ENCODE measurements around the gene OR10G3. TPM values are rescaled to one million over a fixed set of nuclear protein-coding genes. Genes with fewer than 3 reads are reported as not detected.
"Not testable (repeated sequence)": the region's sequence is repeated elsewhere in the genome, so short reads cannot be mapped to it uniquely, and the experiment has no call there.

OR10G3 gene
- total RNA-seq, 4 donors from 2014 or later = not detected

DNA sequence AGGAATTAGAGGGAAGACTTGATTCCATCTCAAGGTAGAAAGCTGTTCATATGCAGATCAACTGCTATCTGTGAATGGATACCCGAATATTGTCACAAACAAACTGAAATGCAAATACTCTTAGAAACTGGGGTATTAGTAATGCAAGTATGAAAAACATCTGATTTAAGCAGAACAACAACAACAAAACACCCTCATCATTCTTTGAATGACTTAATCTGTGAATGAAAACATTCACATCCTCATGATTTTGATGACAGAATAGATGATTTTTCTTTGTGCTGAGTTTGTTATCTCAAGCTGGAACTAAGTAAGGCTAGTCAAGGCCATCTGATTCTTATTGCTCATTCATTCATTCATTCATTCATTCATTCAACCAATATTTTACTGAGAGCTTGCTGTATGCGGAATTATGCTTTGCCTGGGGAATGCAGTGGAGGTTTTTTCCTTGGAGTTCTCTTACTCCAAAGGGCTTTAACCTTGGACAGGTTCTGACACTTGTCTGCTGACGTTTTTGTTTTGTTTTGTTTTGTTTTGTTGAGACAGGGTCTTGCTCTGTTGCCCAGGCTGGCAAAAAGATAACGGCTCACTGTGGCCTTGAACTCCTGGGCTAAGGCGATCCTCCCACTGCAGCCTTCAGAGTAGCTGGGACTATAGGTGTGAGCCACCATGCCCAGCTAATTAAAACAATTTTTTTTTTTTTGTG lies 23.3 kb downstream of the OR10G3 start:
- Histone ChIP-seq H3K27ac (peak overlapping the region in 1 of 4 donors; percentile 35), H3K4me1 (peaks cover 0 to 3% (median 0%) of the 10 kb centered on the region in 4 donors), H3K27me3 (no peaks in the 10 kb centered on the region), H3K36me3 (no peaks in the 10 kb centered on the region), H3K9me3 (no peaks in the 10 kb centered on the region), H3K4me3 (no peak overlapping the region)
- DNase-seq = no peak
- TF ChIP-seq POLR2A (IDR thresholded peaks at IDR 0.05) = no peak
- TF ChIP-seq, protein P1, sequence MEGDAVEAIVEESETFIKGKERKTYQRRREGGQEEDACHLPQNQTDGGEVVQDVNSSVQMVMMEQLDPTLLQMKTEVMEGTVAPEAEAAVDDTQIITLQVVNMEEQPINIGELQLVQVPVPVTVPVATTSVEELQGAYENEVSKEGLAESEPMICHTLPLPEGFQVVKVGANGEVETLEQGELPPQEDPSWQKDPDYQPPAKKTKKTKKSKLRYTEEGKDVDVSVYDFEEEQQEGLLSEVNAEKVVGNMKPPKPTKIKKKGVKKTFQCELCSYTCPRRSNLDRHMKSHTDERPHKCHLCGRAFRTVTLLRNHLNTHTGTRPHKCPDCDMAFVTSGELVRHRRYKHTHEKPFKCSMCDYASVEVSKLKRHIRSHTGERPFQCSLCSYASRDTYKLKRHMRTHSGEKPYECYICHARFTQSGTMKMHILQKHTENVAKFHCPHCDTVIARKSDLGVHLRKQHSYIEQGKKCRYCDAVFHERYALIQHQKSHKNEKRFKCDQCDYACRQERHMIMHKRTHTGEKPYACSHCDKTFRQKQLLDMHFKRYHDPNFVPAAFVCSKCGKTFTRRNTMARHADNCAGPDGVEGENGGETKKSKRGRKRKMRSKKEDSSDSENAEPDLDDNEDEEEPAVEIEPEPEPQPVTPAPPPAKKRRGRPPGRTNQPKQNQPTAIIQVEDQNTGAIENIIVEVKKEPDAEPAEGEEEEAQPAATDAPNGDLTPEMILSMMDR (IDR thresholded peaks at IDR 0.05) = no peak

DNA sequence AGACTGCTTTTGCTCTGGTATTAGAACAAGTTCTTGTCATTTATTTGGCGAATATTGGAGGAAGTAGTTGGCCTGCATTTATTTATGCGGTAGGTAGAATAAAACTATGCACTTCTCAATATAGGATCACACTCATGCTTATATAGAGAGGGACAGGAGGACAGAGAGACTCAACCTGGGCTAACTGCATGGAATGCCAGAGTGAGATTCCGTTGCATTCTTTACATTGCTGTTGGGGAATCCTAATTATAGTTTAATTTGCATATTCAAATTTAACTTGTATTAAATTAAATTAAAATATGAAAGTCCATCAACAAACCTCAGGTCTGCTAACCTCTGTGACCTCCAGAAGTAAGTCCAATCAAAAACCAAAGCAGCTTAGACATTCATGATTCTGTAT lies 26.6 kb downstream of the OR10G3 start:
- H3K4me3 ChIP-seq = no peak overlapping the region
- H3K36me3 ChIP-seq = no peaks in the 10 kb centered on the region
- no peak for DNase-seq
- H3K27ac ChIP-seq = no peak overlapping the region
- no peaks in the 10 kb centered on the region for H3K9me3 ChIP-seq
- H3K27me3 ChIP-seq = no peaks in the 10 kb centered on the region
- TF ChIP-seq, protein P1 (IDR thresholded peaks at IDR 0.05) = no peak
- no peak for TF ChIP-seq POLR2A (IDR thresholded peaks at IDR 0.05)
- peaks cover 0 to 3% (median 0%) of the 10 kb centered on the region in 4 donors for H3K4me1 ChIP-seq

DNA sequence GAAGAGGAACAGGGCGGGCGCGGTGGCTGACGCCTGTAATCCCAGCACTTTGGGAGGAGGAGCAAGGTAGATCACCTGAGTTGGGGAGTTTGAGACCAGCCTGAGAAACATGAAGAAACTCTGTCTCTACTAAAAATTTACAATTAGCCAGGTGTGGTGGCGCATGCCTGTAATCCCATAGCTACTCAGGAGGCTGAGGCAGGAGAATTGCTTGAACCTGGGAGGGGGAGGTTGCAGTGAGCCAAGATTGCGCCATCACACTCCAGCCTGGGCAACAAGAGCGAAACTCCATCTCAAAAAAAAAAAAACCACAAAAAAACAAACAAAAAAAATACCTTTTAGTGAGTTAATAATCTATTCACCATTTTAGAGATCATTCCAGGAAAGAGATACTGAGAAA lies 35.3 kb downstream of the OR10G3 start:
- not testable (repeated sequence) for H3K4me1 ChIP-seq, H3K4me3 ChIP-seq, H3K27ac ChIP-seq, H3K9me3 ChIP-seq, DNase-seq, H3K36me3 ChIP-seq, H3K27me3 ChIP-seq

DNA sequence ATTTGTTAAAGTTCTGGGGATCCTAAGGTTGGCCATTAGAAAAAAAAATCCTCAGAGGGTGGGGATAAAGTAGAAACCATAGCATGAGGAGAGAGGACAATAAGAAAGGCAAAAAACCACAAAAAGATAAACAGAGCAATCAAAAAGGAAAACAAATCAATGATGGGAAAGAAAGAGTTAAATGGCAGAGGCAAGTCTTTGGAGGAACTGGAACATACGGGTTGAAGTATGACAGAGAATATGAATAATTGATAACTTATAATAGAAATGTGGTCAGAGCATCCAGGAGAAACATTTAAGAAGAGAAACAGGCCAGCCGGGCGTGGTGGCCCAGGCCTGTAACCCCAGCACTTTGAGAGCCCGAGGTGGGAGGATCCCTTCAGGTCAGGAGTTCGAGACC lies 35.9 kb downstream of the OR10G3 start:
- no peak overlapping the region for H3K27ac ChIP-seq
- no peaks in the 10 kb centered on the region for H3K27me3 ChIP-seq
- H3K36me3 ChIP-seq = no peaks in the 10 kb centered on the region
- H3K9me3 ChIP-seq = no peaks in the 10 kb centered on the region
- DNase-seq = no peak
- H3K4me3 ChIP-seq = no peak overlapping the region
- no peak for TF ChIP-seq POLR2A (IDR thresholded peaks at IDR 0.05)
- TF ChIP-seq, protein P1 (IDR thresholded peaks at IDR 0.05) = no peak
- no peaks in the 10 kb centered on the region for H3K4me1 ChIP-seq

DNA sequence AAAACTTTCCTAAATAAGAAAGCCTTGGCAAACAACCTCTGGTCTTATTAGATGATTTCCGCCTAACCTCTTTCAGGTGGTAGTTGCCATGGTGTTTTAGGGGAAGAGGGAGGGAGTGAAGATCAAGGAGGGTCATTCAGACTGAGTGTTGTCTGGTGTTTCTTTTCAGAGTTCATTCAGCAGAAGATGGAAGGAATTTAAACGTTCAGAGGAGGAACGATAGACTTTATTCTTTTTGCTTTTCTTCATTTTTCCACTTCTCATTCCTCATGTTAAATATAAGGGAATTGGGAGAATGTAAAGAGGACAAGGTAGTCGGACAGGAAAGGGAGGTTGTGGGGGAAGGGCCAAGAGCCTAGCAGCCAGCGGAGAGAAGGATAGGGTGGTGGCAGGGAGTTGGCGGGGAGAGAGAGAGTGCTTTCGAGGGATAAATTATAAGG lies 36.3 kb downstream of the OR10G3 start:
- DNase-seq = no peak
- TF ChIP-seq POLR2A (IDR thresholded peaks at IDR 0.05) = no peak
- TF ChIP-seq, protein P1 (IDR thresholded peaks at IDR 0.05) = no peak
- Histone ChIP-seq H3K27me3 (no peaks in the 10 kb centered on the region), H3K9me3 (no peaks in the 10 kb centered on the region), H3K4me3 (no peak overlapping the region), H3K27ac (no peak overlapping the region), H3K4me1 (no peaks in the 10 kb centered on the region), H3K36me3 (no peaks in the 10 kb centered on the region)

DNA sequence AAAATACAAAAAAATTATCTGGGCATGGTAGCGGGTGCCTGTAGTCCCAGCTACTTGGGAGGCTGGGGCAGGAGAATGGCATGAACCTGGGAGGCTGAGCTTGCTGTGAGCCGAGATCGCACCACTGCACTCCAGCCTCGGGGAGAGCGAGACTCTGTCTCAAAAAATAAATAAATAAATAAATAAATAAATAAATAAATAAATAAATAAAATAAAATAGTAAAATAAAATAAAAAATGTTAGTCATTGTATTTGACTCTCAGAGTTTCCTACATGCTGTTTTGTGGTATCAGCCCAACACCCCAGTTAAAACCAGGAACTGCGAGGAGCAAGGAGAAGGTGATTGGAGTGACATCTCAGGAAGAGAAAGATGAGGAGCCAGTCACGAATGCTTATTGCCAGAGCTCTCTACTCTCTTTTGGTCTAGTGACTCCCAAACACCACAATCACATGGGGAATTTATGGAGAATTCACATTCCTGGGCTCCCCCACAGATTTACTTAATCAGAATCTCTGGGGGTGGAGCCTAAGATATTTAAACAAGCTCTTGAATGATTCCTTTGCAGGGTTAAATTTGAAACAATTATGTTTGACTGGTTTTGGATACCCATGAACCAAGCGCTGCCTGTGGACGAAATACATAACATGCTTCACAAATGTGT lies 38.3 kb downstream of the OR10G3 start:
- H3K4me1 ChIP-seq = no peaks in the 10 kb centered on the region
- H3K9me3 ChIP-seq = no peaks in the 10 kb centered on the region
- DNase-seq = no peak
- no peak overlapping the region for H3K27ac ChIP-seq
- no peak overlapping the region for H3K4me3 ChIP-seq
- TF ChIP-seq, protein P1 (IDR thresholded peaks at IDR 0.05) = no peak
- no peak for TF ChIP-seq POLR2A (IDR thresholded peaks at IDR 0.05)
- no peaks in the 10 kb centered on the region for H3K27me3 ChIP-seq
- H3K36me3 ChIP-seq = no peaks in the 10 kb centered on the region

Measured in Peyer's patch (tissue), 4 donors.